ENCODE results near the gene RPN2. TPM values are rescaled to one million over a fixed set of nuclear protein-coding genes. Genes with fewer than 3 reads are reported as not detected.

The RPN2 gene
- total and polyA plus RNA-seq, 12 donors: 35.7 to 403 (median 224) TPM

DNA sequence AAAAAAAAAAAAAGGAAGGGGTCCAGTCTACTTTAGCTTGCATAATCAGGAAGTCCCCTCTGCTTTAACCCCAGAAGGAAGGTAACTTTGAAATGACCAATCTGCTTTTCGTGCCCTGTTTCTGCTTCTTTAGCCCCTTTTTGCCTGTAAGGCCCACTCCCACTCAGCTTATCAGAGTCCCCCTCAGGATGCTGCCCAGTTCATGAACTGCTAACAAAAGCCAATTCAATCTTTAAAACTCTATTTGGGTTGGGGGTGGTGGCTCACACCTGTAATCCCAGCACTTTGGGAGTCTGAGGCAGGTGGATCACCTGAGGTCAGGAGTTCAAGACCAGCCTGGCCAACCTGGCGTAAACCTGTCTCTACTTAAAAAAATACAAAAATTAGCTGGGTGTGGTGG is 70.2 kb downstream of the RPN2 start:
- TF ChIP-seq, protein P1, sequence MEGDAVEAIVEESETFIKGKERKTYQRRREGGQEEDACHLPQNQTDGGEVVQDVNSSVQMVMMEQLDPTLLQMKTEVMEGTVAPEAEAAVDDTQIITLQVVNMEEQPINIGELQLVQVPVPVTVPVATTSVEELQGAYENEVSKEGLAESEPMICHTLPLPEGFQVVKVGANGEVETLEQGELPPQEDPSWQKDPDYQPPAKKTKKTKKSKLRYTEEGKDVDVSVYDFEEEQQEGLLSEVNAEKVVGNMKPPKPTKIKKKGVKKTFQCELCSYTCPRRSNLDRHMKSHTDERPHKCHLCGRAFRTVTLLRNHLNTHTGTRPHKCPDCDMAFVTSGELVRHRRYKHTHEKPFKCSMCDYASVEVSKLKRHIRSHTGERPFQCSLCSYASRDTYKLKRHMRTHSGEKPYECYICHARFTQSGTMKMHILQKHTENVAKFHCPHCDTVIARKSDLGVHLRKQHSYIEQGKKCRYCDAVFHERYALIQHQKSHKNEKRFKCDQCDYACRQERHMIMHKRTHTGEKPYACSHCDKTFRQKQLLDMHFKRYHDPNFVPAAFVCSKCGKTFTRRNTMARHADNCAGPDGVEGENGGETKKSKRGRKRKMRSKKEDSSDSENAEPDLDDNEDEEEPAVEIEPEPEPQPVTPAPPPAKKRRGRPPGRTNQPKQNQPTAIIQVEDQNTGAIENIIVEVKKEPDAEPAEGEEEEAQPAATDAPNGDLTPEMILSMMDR (IDR thresholded peaks at IDR 0.05): no peak
- no peak for TF ChIP-seq POLR2A (IDR thresholded peaks at IDR 0.05)
- intact Hi-C loops (cut with DNase I): no loop called here
- Histone ChIP-seq H3K9me3 (replicated peaks in 1 of 3) (no peaks in the 10 kb centered on the region), H3K27me3 (no peaks in the 10 kb centered on the region), H3K36me3 (replicated peaks in 1 of 2) (no peaks in the 10 kb centered on the region), H3K4me1 (replicated peaks in 1 of 2) (no peaks in the 10 kb centered on the region), H3K4me3 (no peak overlapping the region), H3K27ac (no peak overlapping the region)
- no peak for DNase-seq
- WGBS, 4 donors: 93 to 96% (median 93%) methylated on average over 2 of the region's 2 CpGs

DNA sequence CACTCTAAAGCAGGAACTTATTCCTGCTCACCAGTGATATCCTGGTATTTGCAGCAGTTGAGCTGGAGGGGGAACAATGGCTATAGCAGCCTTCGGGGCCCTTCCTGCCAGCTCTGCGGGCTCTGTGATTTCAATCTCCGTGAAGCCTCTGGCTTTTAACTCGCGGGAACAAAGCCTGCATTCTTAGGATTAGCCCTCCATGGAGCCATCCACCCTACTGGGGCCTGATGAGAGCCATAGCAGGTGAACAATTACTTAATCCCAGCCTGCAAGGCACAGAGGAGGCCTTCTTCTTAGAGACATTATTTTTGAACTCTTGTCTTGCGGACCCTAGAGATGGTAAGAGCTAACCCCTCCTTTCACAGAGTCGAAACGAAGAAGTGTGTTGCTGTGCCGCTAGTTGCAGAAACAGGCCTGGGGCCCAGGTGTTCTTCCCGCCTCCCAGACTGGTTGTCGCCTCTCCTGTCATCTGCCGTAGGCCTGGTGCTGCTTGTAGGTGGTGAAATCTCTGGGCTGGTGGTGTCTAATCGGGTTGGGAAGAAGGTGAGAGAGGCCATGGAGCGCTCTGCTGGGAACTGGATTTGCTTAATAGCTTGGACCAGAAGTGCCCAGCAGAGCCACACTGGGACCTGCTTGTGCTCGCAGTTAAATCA is 72.8 kb downstream of the RPN2 start:
- no peaks in the 10 kb centered on the region for H3K4me1 ChIP-seq (replicated peaks in 1 of 2)
- H3K9me3 ChIP-seq (replicated peaks in 1 of 3): no peaks in the 10 kb centered on the region
- H3K36me3 ChIP-seq (replicated peaks in 1 of 2): no peaks in the 10 kb centered on the region
- TF ChIP-seq, protein P1 (IDR thresholded peaks at IDR 0.05): no peak
- no peak for TF ChIP-seq POLR2A (IDR thresholded peaks at IDR 0.05)
- intact Hi-C loops (cut with DNase I): no loop called here
- no peak for DNase-seq
- 74 to 84% (median 79%) methylated on average over 14 to 15 of the region's 15 CpGs for WGBS, 4 donors
- no peaks in the 10 kb centered on the region for H3K27me3 ChIP-seq
- H3K27ac ChIP-seq: no peak overlapping the region
- no peak overlapping the region for H3K4me3 ChIP-seq

DNA sequence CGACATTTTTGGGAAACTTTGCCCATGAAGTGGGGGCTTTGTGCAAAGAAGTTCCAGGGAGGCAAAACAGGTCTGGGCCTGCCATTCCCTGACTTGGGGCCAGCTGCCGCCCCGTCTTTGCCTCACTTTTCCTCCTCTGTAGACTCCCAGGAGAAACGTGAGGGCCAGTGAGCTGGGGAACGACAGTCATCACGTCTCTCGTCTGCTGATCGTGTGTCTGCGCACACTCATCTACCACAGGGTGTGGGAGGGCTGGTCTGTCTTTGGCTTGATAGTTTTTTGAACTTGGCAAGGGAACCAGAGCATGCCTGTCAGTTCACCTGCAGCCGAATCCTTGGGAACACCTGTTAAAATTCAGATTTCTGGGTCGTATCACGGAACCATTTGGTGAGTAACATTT is 74.0 kb downstream of the RPN2 start:
- Histone ChIP-seq H3K36me3 (replicated peaks in 1 of 2) (no peaks in the 10 kb centered on the region), H3K4me3 (no peak overlapping the region), H3K4me1 (replicated peaks in 1 of 2) (no peaks in the 10 kb centered on the region), H3K27me3 (no peaks in the 10 kb centered on the region), H3K27ac (no peak overlapping the region), H3K9me3 (replicated peaks in 1 of 3) (no peaks in the 10 kb centered on the region)
- no peak for DNase-seq
- intact Hi-C loops (cut with DNase I): no loop called here
- TF ChIP-seq, protein P1 (IDR thresholded peaks at IDR 0.05): no peak
- no peak for TF ChIP-seq POLR2A (IDR thresholded peaks at IDR 0.05)
- WGBS, 4 donors: 83 to 92% (median 90%) methylated on average over 12 of the region's 12 CpGs

DNA sequence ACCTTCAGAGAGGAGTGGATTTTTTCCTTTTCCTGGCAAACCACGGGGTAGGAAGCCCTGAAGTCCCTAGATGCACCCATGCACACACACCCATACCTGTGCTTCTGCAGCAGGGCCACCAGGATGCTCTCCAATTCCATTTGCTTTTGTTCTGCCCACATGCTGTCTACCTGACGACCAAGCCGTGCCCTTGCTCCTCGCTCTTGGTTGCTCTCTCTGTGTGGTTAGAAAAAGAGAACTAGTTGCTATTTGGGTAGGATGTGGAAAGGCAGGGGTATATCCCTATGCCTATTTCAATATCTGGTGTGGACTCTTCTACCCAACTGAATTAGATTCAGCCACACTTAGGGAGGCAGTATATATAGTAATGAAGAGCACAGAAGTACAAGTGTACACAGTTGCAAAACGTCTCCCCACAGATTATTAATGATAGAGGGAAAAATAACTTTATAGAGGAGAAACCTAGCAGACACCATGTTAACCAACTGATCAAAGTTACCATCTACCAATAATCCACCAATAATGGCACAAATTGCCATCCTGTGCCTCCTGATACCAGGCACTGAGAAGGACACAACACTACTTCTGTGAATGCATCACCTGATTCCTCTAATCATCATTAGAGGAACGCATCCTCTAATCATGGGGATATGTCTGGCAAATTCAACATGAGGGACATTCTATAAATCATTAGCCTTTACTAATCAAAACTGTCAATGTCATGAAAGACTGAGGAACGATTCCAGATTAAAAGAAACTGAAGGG is 75.2 kb downstream of the RPN2 start:
- H3K4me3 ChIP-seq: no peak overlapping the region
- 73 to 85% (median 79%) methylated on average over 7 of the region's 7 CpGs for WGBS, 4 donors
- H3K9me3 ChIP-seq (replicated peaks in 1 of 3): no peaks in the 10 kb centered on the region
- H3K4me1 ChIP-seq (replicated peaks in 1 of 2): no peaks in the 10 kb centered on the region
- no peak for TF ChIP-seq POLR2A (IDR thresholded peaks at IDR 0.05)
- TF ChIP-seq, protein P1 (IDR thresholded peaks at IDR 0.05): no peak
- no peak overlapping the region for H3K27ac ChIP-seq
- intact Hi-C loops (cut with DNase I): no loop called here
- no peak for DNase-seq
- H3K27me3 ChIP-seq: no peaks in the 10 kb centered on the region
- H3K36me3 ChIP-seq (replicated peaks in 1 of 2): no peaks in the 10 kb centered on the region
